WTC11 (cell line): Measurements from ENCODE around the gene STH. TPM values are rescaled to one million over a fixed set of nuclear protein-coding genes. Genes with fewer than 3 reads are reported as not detected.
A peak's percentile ranks its signal among the peaks of the same experiment; 100 is the strongest.

Source experiments
- ATAC-seq: fragments of 200-7000 bp; cut with Tn5 transposase; 2 replicates; pipeline ENCODE4 v1.10.0; 2021; ENCODE audit warnings: mild to moderate bottlenecking, moderate library complexity
- CTCF ChIA-PET: fragments of 300-600 bp; sonication (Branson Sonifier 250); formaldehyde crosslinking; loops from one replicate; lab custom pipeline; 2021; ENCODE audit warnings: antibody characterized with exemption; lab: Charles Lee
- POLR2A ChIA-PET: fragments of 350-600 bp; sonication (Branson Sonifier 250); formaldehyde crosslinking; loops from one replicate; lab custom pipeline; 2021; ENCODE audit warnings: antibody characterized with exemption; lab: Charles Lee
- DNase-seq: peaks from one replicate; pipeline ENCODE4 v3.0.0; 2021; ENCODE audit warnings: low spot score
- H3K27ac Mint-ChIP-seq: 2 replicates; pipeline ENCODE4 v1.8.0; 2021; ENCODE audit warnings: mixed read lengths
- H3K27me3 Mint-ChIP-seq: 2 replicates; pipeline ENCODE4 v1.8.0; 2021; ENCODE audit warnings: low read depth, mild to moderate bottlenecking, moderate library complexity, mixed read lengths
- H3K36me3 Mint-ChIP-seq: 2 replicates; pipeline ENCODE4 v1.8.0; 2021; ENCODE audit warnings: mixed read lengths
- H3K4me1 Mint-ChIP-seq: 2 replicates; pipeline ENCODE4 v1.8.0; 2022; ENCODE audit warnings: mixed read lengths
- H3K4me3 Mint-ChIP-seq: 2 replicates; pipeline ENCODE4 v1.8.0; 2021; ENCODE audit warnings: mild to moderate bottlenecking, moderate library complexity, mixed read lengths
- H3K9me3 Mint-ChIP-seq: 2 replicates; pipeline ENCODE4 v1.8.0; 2021; ENCODE audit warnings: mixed read lengths
- AR ChIP-seq: fragments of 250-450 bp; sonication (Bioruptor Pico); IDR thresholded peaks from 2 replicates; pipeline ENCODE4 v1.9.0; 2021; ENCODE audit warnings: mild to moderate bottlenecking
- CBFB ChIP-seq: sonication (generic); formaldehyde crosslinking; IDR thresholded peaks from 2 replicates; pipeline ENCODE4 v1.8.1; 2022; ENCODE audit warnings: mild to moderate bottlenecking, low read depth, missing genetic modification reagents
- CDX4 ChIP-seq: fragments of 250-450 bp; sonication (Bioruptor Pico); IDR thresholded peaks from 2 replicates; pipeline ENCODE4 v1.9.0; 2021; ENCODE audit warnings: moderate library complexity, mild to moderate bottlenecking, inconsistent platforms, borderline replicate concordance
- EMX1 ChIP-seq: fragments of 250-450 bp; sonication (Bioruptor Pico); IDR thresholded peaks from 2 replicates; pipeline ENCODE4 v1.8.0; 2021; ENCODE audit warnings: mild to moderate bottlenecking
- ERG ChIP-seq: fragments of 250-450 bp; sonication (Bioruptor Pico); IDR thresholded peaks from 2 replicates; pipeline ENCODE4 v1.8.0; 2021; ENCODE audit warnings: mild to moderate bottlenecking
- ESRRA ChIP-seq: sonication (generic); formaldehyde crosslinking; IDR thresholded peaks from 2 replicates; pipeline ENCODE4 v1.8.1; 2022; ENCODE audit warnings: mild to moderate bottlenecking, missing genetic modification reagents, borderline replicate concordance
- FOXP4 ChIP-seq: sonication (generic); formaldehyde crosslinking; IDR thresholded peaks from 2 replicates; pipeline ENCODE4 v1.8.0; 2022; ENCODE audit warnings: mild to moderate bottlenecking, missing genetic modification reagents
- GTF2I ChIP-seq: fragments of 250-450 bp; sonication (Bioruptor Pico); conservative IDR thresholded peaks from 2 replicates; pipeline ENCODE4 v1.4.0; 2021; ENCODE audit warnings: mild to moderate bottlenecking
- HMGA2 ChIP-seq: fragments of 250-450 bp; sonication (Bioruptor Pico); IDR thresholded peaks from 2 replicates; pipeline ENCODE4 v1.4.0; 2021; ENCODE audit warnings: mild to moderate bottlenecking, moderate library complexity
- MAX ChIP-seq: sonication (generic); formaldehyde crosslinking; IDR thresholded peaks from 2 replicates; pipeline ENCODE4 v1.8.0; 2022; ENCODE audit warnings: mild to moderate bottlenecking, missing genetic modification reagents
- RORB ChIP-seq: fragments of 250-450 bp; sonication (Bioruptor Pico); IDR thresholded peaks from 2 replicates; pipeline ENCODE4 v1.9.0; 2021; ENCODE audit warnings: mild to moderate bottlenecking
- SOX15 ChIP-seq: fragments of 250-450 bp; sonication (Bioruptor Pico); IDR thresholded peaks from 2 replicates; pipeline ENCODE4 v1.9.0; 2021; ENCODE audit warnings: mild to moderate bottlenecking
- TCF7 ChIP-seq: sonication (generic); formaldehyde crosslinking; IDR thresholded peaks from 2 replicates; pipeline ENCODE4 v1.8.0; 2022; ENCODE audit warnings: mild to moderate bottlenecking, low read depth, missing genetic modification reagents, moderate library complexity
- ZNF121 ChIP-seq: sonication (generic); formaldehyde crosslinking; IDR thresholded peaks from 2 replicates; pipeline ENCODE4 v1.8.0; 2023; ENCODE audit warnings: missing genetic modification reagents
- ZNF317 ChIP-seq: sonication (generic); formaldehyde crosslinking; IDR thresholded peaks from 2 replicates; pipeline ENCODE4 v1.8.1; 2023; ENCODE audit warnings: low read depth, mild to moderate bottlenecking, moderate library complexity, missing genetic modification reagents, borderline replicate concordance
- ZNF416 ChIP-seq: fragments of 250-450 bp; sonication (Bioruptor Pico); IDR thresholded peaks from 2 replicates; pipeline ENCODE4 v1.9.0; 2021; ENCODE audit warnings: mild to moderate bottlenecking, inconsistent platforms
- ZNF671 ChIP-seq: fragments of 250-450 bp; sonication (Bioruptor Pico); IDR thresholded peaks from 2 replicates; pipeline ENCODE4 v1.8.0; 2021; ENCODE audit warnings: mild to moderate bottlenecking
- total RNA-seq: library from RNA; stranded (reverse); gene quantifications from 3 replicates; pipeline ENCODE4 v1.2.3, GENCODE V29; 2021

STH gene
- total RNA-seq, 1 experiment from 2014 or later, result not detected

GRCh38 chr17:46009681-46010596 is 10.9 kb downstream of the STH start:
- Mint-ChIP-seq H3K9me3 (peaks cover 11% of the 10 kb centered on the region), H3K36me3 (no peaks in the 10 kb centered on the region), H3K27me3 (no peaks in the 10 kb centered on the region; the same call in 1 of the 2 replicates), H3K27ac (no peak overlapping the region), H3K4me1 (no peaks in the 10 kb centered on the region), H3K4me3 (no peak overlapping the region)
- TF ChIP-seq ZNF121 (CRISPR knock-in tag) (no peak), ESRRA (CRISPR knock-in tag) (no peak), TCF7 (CRISPR knock-in tag) (no peak), CDX4 (no peak), ZNF317 (CRISPR knock-in tag) (no peak), AR (CRISPR knock-in tag) (no peak), ZNF671 (CRISPR knock-in tag) (no peak), CBFB (CRISPR knock-in tag) (no peak)
- ATAC-seq (no peak), DNase-seq (no peak)
- POLR2A ChIA-PET, result no interaction called here
- CTCF ChIA-PET, result interaction anchor here (0.9 to 1.5 kb wide), 4 partner anchors 8 to 203 kb away, joined by 3 to 5 read pairs (median 4); no protein-coding TSS in a partner anchor

- no peaks in the 10 kb centered on the region for H3K4me1 Mint-ChIP-seq
- H3K9me3 Mint-ChIP-seq, result peaks cover 7% of the 10 kb centered on the region
- CTCF ChIA-PET, result interaction anchor here (0.7 to 1.5 kb wide), 5 partner anchors 9 to 202 kb away, joined by 3 to 5 read pairs (median 4); no protein-coding TSS in a partner anchor
- no peak for DNase-seq
- no peaks in the 10 kb centered on the region for H3K36me3 Mint-ChIP-seq
- POLR2A ChIA-PET, result no interaction called here
- no peak overlapping the region for H3K27ac Mint-ChIP-seq
- no peak overlapping the region for H3K4me3 Mint-ChIP-seq
- ATAC-seq, result peak; percentile 57
- no peaks in the 10 kb centered on the region for H3K27me3 Mint-ChIP-seq
- TF ChIP-seq FOXP4 (CRISPR knock-in tag) (0 out of 2 replicates have a peak, but pooled peaks have one; percentile 22), GTF2I (no peak)
These were observed 11.6 kb downstream of the STH start for GRCh38 chr17:46010597-46011186.

GRCh38 chr17:46011711-46012505 is 12.9 kb downstream of the STH start:
- H3K27ac Mint-ChIP-seq, result no peak overlapping the region
- ATAC-seq (peak; percentile 45), DNase-seq (no peak)
- no peaks in the 10 kb centered on the region for H3K4me1 Mint-ChIP-seq
- H3K36me3 Mint-ChIP-seq, result no peaks in the 10 kb centered on the region
- H3K4me3 Mint-ChIP-seq, result no peak overlapping the region
- H3K9me3 Mint-ChIP-seq, result no peaks in the 10 kb centered on the region
- no peaks in the 10 kb centered on the region for H3K27me3 Mint-ChIP-seq
- ChIA-PET POLR2A (no interaction called here), CTCF (interaction anchor here (0.7 to 2.1 kb wide), 3 partner anchors 8 to 40 kb away, joined by 3 to 8 read pairs (median 5); no protein-coding TSS in a partner anchor)
- no peak for TF ChIP-seq ZNF416
- no peak for TF ChIP-seq RORB (CRISPR knock-in tag)
- no peak for TF ChIP-seq CDX4
- no peak for TF ChIP-seq SOX15 (CRISPR knock-in tag)
- TF ChIP-seq AR (CRISPR knock-in tag), result no peak
- TF ChIP-seq MAX (CRISPR knock-in tag), result no peak
- no peak for TF ChIP-seq HMGA2
- no peak for TF ChIP-seq EMX1 (CRISPR knock-in tag)
- TF ChIP-seq ERG (CRISPR knock-in tag), result no peak
